SK-N-SH treated with all-trans-retinoic acid at 6 μM for 48 hours (cell line): Measurements from ENCODE around the gene MPP1.

Source experiments
- ESRRG ChIP-seq: fragments of 250-450 bp; sonication (Bioruptor Pico); IDR thresholded peaks from 2 replicates; pipeline ENCODE4 v1.6.1; 2021; ENCODE audit warnings: mild to moderate bottlenecking
- PATZ1 ChIP-seq: fragments of 250-450 bp; sonication (Bioruptor Pico); IDR thresholded peaks from 2 replicates; pipeline ENCODE4 v1.8.0; 2020; ENCODE audit warnings: mild to moderate bottlenecking, moderate library complexity, borderline replicate concordance
- POU6F1 ChIP-seq: fragments of 250-450 bp; sonication (Bioruptor Pico); IDR thresholded peaks from 2 replicates; pipeline ENCODE4 v1.8.0; 2021; ENCODE audit warnings: low read depth, mild to moderate bottlenecking, moderate library complexity, borderline replicate concordance
- RARB ChIP-seq: fragments of 250-450 bp; sonication (Bioruptor Pico); IDR thresholded peaks from 2 replicates; pipeline ENCODE4 v1.8.0; 2021; ENCODE audit warnings: mild to moderate bottlenecking, moderate library complexity
- TCF4 ChIP-seq: fragments of 250-450 bp; sonication (Bioruptor Pico); IDR thresholded peaks from 2 replicates; pipeline ENCODE4 v1.8.0; 2021; ENCODE audit warnings: mild to moderate bottlenecking, moderate library complexity, borderline replicate concordance
- ZC3H10 ChIP-seq: fragments of 250-450 bp; sonication (Bioruptor Pico); IDR thresholded peaks from 2 replicates; pipeline ENCODE4 v1.5.1; 2021; ENCODE audit warnings: mild to moderate bottlenecking, moderate library complexity
- ZFP30 ChIP-seq: fragments of 450-650 bp; formaldehyde crosslinking; IDR thresholded peaks from 2 replicates; pipeline ENCODE4 v1.5.0; 2022; ENCODE audit warnings: mild to moderate bottlenecking, moderate library complexity
- ZNF565 ChIP-seq: fragments of 450-650 bp; formaldehyde crosslinking; conservative IDR thresholded peaks from 2 replicates; pipeline ENCODE4 v1.5.0; 2020; ENCODE audit warnings: low read depth, mild to moderate bottlenecking, moderate library complexity
- ZNF70 ChIP-seq: fragments of 450-650 bp; formaldehyde crosslinking; IDR thresholded peaks from 2 replicates; pipeline ENCODE4 v1.5.0; 2020; ENCODE audit warnings: mild to moderate bottlenecking, moderate library complexity

- no peak for TF ChIP-seq TCF4
- no peak for TF ChIP-seq ZC3H10 (CRISPR knock-in tag)
- TF ChIP-seq POU6F1, result no peak
- TF ChIP-seq ZFP30 (CRISPR knock-in tag), result no peak
- no peak for TF ChIP-seq ESRRG
- no peak for TF ChIP-seq PATZ1
- no peak for TF ChIP-seq RARB
- no peak for TF ChIP-seq ZNF70 (CRISPR knock-in tag)
- no peak for TF ChIP-seq ZNF565 (CRISPR knock-in tag)
These were observed 30.9 kb upstream of the MPP1 start for GRCh38 chrX:154836163-154836562.
